K562 (cell line): ENCODE measurements around the gene PAX5. TPM values are rescaled to one million over a fixed set of nuclear protein-coding genes. Genes with fewer than 3 reads are reported as not detected.

Experiments
- ATAC-seq: fragments of 200-7000 bp; cut with Tn5 transposase; 3 replicates; pipeline ENCODE4 v1.9.1; 2020; ENCODE audit warnings: moderate library complexity
- BruUV-seq: library from RNA; stranded (reverse); fragments of 400-500 nt; replicated peaks from 2 replicates; lab custom pipeline; 2021; lab: Mats Ljungman, UMichigan
- CTCF ChIA-PET: fragments of 300-600 bp; formaldehyde crosslinking; extraction: SDS; loops from one replicate; lab custom pipeline; 2021; ENCODE audit warnings: low intra/inter-chr PET ratio; lab: Yijun Ruan, JAX
- POLR2A ChIA-PET: fragments of 300-600, 350-650 bp; sonication (Branson Sonifier 250); formaldehyde crosslinking; extraction: SDS; loops from one replicate; lab custom pipeline; 2021; ENCODE audit warnings: antibody characterized with exemption, inconsistent platforms; lab: Yijun Ruan, JAX
- DNase-seq, 4 experiments: peaks; one replicate each; pipeline versions ENCODE4 v3.0.0 to v3.0.0-alpha.2; 2011 to 2018; ENCODE audit warnings: low spot score in 3 of 4, mixed read lengths in 3 of 4; ENCODE audit errors: extremely low read depth in 1 of 4
- FAIRE-seq: peaks from 2 replicates; lab custom pipeline; 2011; peaks lifted over from hg19 to GRCh38; lab: Jason Lieb, UNC
- H2AFZ ChIP-seq: 2 replicates; pipeline ENCODE4 v1.6.0; 2011; ENCODE audit warnings: low read depth, low read length, control low read depth, inconsistent platforms
- H3K27ac ChIP-seq: fragments of 200-600 bp; 3 replicates; pipeline ENCODE4 v1.8.0; 2011; ENCODE audit warnings: low read depth, mild to moderate bottlenecking, control low read depth, inconsistent platforms, low read length, moderate library complexity, mixed read lengths; ENCODE audit errors: extremely low read depth
- H3K27me3 ChIP-seq, 2 experiments: fragments of 300-600 bp in 1 of 2; 2 replicates in 1 of 2; 3 replicates in 1 of 2; pipeline versions ENCODE4 v1.6.0 to v1.8.0; 2011; ENCODE audit warnings: inconsistent platforms in 2 of 2, low read length in 2 of 2, mild to moderate bottlenecking in 1 of 2, mixed read lengths in 1 of 2, moderate library complexity in 1 of 2; ENCODE audit not compliant: control insufficient read depth in 2 of 2, insufficient read depth in 2 of 2
- H3K36me3 ChIP-seq: fragments of 300-600 bp; 3 replicates; pipeline ENCODE4 v1.8.0; 2011; ENCODE audit warnings: mild to moderate bottlenecking, low read length, inconsistent platforms; ENCODE audit not compliant: control insufficient read depth, insufficient read depth
- H3K4me1 ChIP-seq, 2 experiments: fragments of 200-600 bp in 1 of 2; replicated peaks in 1 of 2; 2 replicates in 1 of 2; 3 replicates in 1 of 2; pipeline versions ENCODE4 v1.5.1 to v1.8.0; 2011; ENCODE audit warnings: inconsistent platforms in 2 of 2, low read length in 2 of 2, mild to moderate bottlenecking in 1 of 2, mixed read lengths in 1 of 2, moderate library complexity in 1 of 2; ENCODE audit not compliant: control insufficient read depth in 2 of 2, insufficient read depth in 2 of 2
- H3K4me2 ChIP-seq: 2 replicates; pipeline ENCODE4 v1.6.1; 2011; ENCODE audit warnings: low read length, control low read depth, inconsistent platforms, mixed read lengths; ENCODE audit not compliant: insufficient read depth
- H3K4me3 ChIP-seq: fragments of 200-600 bp; sonication (generic), shearing (Covaris generic); 2 replicates; pipeline ENCODE4 v1.5.1; 2016; ENCODE audit warnings: control low read depth, inconsistent platforms
- H3K79me2 ChIP-seq: fragments of 200-600 bp; 3 replicates; pipeline ENCODE4 v1.8.0; 2011; ENCODE audit warnings: low read length, inconsistent platforms; ENCODE audit not compliant: control insufficient read depth, insufficient read depth
- H3K9ac ChIP-seq, 2 experiments: 2 replicates each; pipeline versions ENCODE4 v1.6.0 to v1.6.1; 2011; ENCODE audit warnings: low read depth in 2 of 2, low read length in 2 of 2, control low read depth in 1 of 2, inconsistent platforms in 1 of 2, mild to moderate bottlenecking in 1 of 2, mixed read lengths in 1 of 2; ENCODE audit not compliant: insufficient read depth in 1 of 2
- H3K9me1 ChIP-seq: one replicate; pipeline ENCODE4 v1.6.0; 2011; ENCODE audit warnings: inconsistent platforms, mild to moderate bottlenecking, low read length, moderate library complexity; ENCODE audit not compliant: control insufficient read depth, insufficient read depth
- H3K9me3 ChIP-seq: replicated peaks from 2 replicates; pipeline ENCODE4 v1.5.1; 2011; ENCODE audit warnings: low read depth, low read length, inconsistent platforms; ENCODE audit not compliant: control insufficient read depth, insufficient read depth
- H4K20me1 ChIP-seq: replicated peaks from 2 replicates; pipeline ENCODE4 v1.6.1; 2011; ENCODE audit warnings: low read length, inconsistent platforms, mixed read lengths; ENCODE audit not compliant: control insufficient read depth, insufficient read depth
- CCNT2 ChIP-seq: IDR thresholded peaks from 2 replicates; pipeline ENCODE4 v1.6.1; 2011; ENCODE audit warnings: borderline replicate concordance, low read depth, mild to moderate bottlenecking, moderate library complexity, mixed read lengths, low read length; ENCODE audit not compliant: insufficient read length; ENCODE audit errors: extremely low read depth
- GABPB2 ChIP-seq: fragments of 250-450 bp; sonication (Bioruptor Pico); conservative IDR thresholded peaks from 2 replicates; pipeline ENCODE4 v1.5.1; 2021; ENCODE audit warnings: mild to moderate bottlenecking
- GTF2F1 ChIP-seq: IDR thresholded peaks from 2 replicates; pipeline ENCODE4 v1.6.1; 2011; ENCODE audit warnings: low read depth, low read length, improper control_type of control experiment
- NR3C1 ChIP-seq: sonication (generic); formaldehyde crosslinking; IDR thresholded peaks from 2 replicates; pipeline ENCODE4 v1.8.1; 2022; ENCODE audit warnings: missing genetic modification reagents
- RBM25 ChIP-seq: fragments of 200-400 bp; formaldehyde crosslinking; IDR thresholded peaks from 2 replicates; pipeline ENCODE4 v1.6.1; 2018; ENCODE audit warnings: low read length, low read depth, moderate library complexity; ENCODE audit not compliant: severe bottlenecking
- REST ChIP-seq, 2 experiments: fragments of 450-650 bp; formaldehyde crosslinking in 1 of 2; IDR thresholded peaks; 2 replicates each; pipeline versions ENCODE4 v1.4.0 to v1.6.1; 2014 to 2020; ENCODE audit warnings: mild to moderate bottlenecking in 2 of 2, borderline replicate concordance in 1 of 2, low read depth in 1 of 2
- SP1 ChIP-seq: sonication (generic); formaldehyde crosslinking; IDR thresholded peaks from 2 replicates; pipeline ENCODE4 v1.8.1; 2022; ENCODE audit warnings: mild to moderate bottlenecking, missing genetic modification reagents
- THRA ChIP-seq: fragments of 450-650 bp; IDR thresholded peaks from 2 replicates; pipeline ENCODE4 v1.6.1; 2017; ENCODE audit warnings: mild to moderate bottlenecking, moderate library complexity
- ZBTB7A ChIP-seq: IDR thresholded peaks from 2 replicates; pipeline ENCODE4 v1.6.1; 2011; ENCODE audit warnings: low read depth, mild to moderate bottlenecking, low read length, moderate library complexity, borderline replicate concordance; ENCODE audit not compliant: control insufficient read depth
- ZKSCAN8 ChIP-seq: fragments of 200-800 bp; sonication (Bioruptor generic); IDR thresholded peaks from 2 replicates; pipeline ENCODE4 v1.6.1; 2016; ENCODE audit warnings: missing genetic modification characterization, missing compliant biosample characterization
- WGBS: fragments of 100-300 bp; shearing (Covaris generic); methylation state at CpG from one replicate; pipeline ENCODE4 v1.1.6; 2016; ENCODE audit warnings: low coverage, mixed read lengths; ENCODE audit not compliant: insufficient coverage; ENCODE audit errors: missing lambda C conversion rate; 5-methylcytosine and 5-hydroxymethylcytosine counted together
- in situ Hi-C: fragments of 300-500 bp; cut with MboI; formaldehyde crosslinking; loops from 4 replicates; pipeline ENCODE4 v1.15.0; 2018; ENCODE audit warnings: inconsistent platforms, mixed read lengths
- intact Hi-C: fragments of 100-400 bp; cut with micrococcal nuclease; formaldehyde crosslinking; loops from 2 replicates; pipeline ENCODE4 v1.14.2; 2022
- polyA plus RNA-seq, 8 experiments: library from polyadenylated mRNA; depleted of rRNA in 4 of 8; stranded (reverse) in 5 of 8; unstranded in 3 of 8; fragments of >200 nt; fragmentation: Nextera tagmentation in 2 of 8; fragmentation: Illumina TruSeq in 1 of 8; extraction: Ambion mirVana in 2 of 8; extraction: Trizol in 1 of 8; gene quantifications; 2 replicates each; pipeline versions ENCODE4 v1.2.1 to v1.2.3, GENCODE V29; 2011 to 2014; ENCODE audit warnings: inconsistent platforms in 1 of 8, missing spikeins in 1 of 8
- total RNA-seq, 7 experiments: library from RNA; depleted of rRNA in 6 of 7; stranded (reverse); fragments of >200 nt in 6 of 7; fragmentation: Illumina TruSeq in 2 of 7; extraction: Trizol in 2 of 7; gene quantifications; 2 replicates each; pipeline versions ENCODE4 v1.2.1 to v1.2.3, GENCODE V29; 2011 to 2021; ENCODE audit warnings: low replicate concordance in 1 of 7

The PAX5 gene
- total and polyA plus RNA-seq, 9 of the 15 experiments (the other 6 are each of a cell fraction or from before 2014, with no cell fraction given) = 0.03 to 0.09 TPM; not detected in 7

GRCh38 chr9:36867672-36868471, 166.2 kb downstream of the PAX5 start (continued):
- TF ChIP-seq ZBTB7A = no peak
- TF ChIP-seq ZKSCAN8 (CRISPR knock-in tag) = no peak
- no peak for TF ChIP-seq CCNT2

GRCh38 chr9:36867241-36867640, 166.8 kb downstream of the PAX5 start:
- H3K4me1 ChIP-seq = no peaks in the 10 kb centered on the region; a peak in 1 of 5 replicates
- peaks cover 6 to 50% of the 10 kb centered on the region in 2 experiments; a peak in 3 of 5 replicates for H3K27me3 ChIP-seq
- in situ Hi-C loops (no loop called here), intact Hi-C loops (loop anchor here (5.0 kb wide), 1 partner anchor 70 kb away; no protein-coding TSS in a partner anchor)
- H3K4me2 ChIP-seq = no peak overlapping the region
- ATAC-seq (no peak), FAIRE-seq (no peak), DNase-seq (no peak)
- H4K20me1 ChIP-seq = no peaks in the 10 kb centered on the region
- no peak overlapping the region for H3K4me3 ChIP-seq
- POLR2A ChIA-PET = interaction anchor here (0.6 kb wide), 1 partner anchor 30 kb away, joined by 3 read pairs; no protein-coding TSS in a partner anchor
- no peak overlapping the region for H2AFZ ChIP-seq
- no peaks in the 10 kb centered on the region for H3K9me3 ChIP-seq
- no TSS peak for BruUV-seq
- no peak overlapping the region for H3K9ac ChIP-seq
- H3K27ac ChIP-seq = no peak overlapping the region
- CTCF ChIA-PET = no interaction called here
- H3K79me2 ChIP-seq = no peaks in the 10 kb centered on the region
- H3K36me3 ChIP-seq = no peaks in the 10 kb centered on the region
- no peaks in the 10 kb centered on the region for H3K9me1 ChIP-seq
- WGBS = 0% methylated on average over 8 of the region's 8 CpGs
- TF ChIP-seq GABPB2 = no peak
- TF ChIP-seq NR3C1 (CRISPR knock-in tag) = no peak
- TF ChIP-seq SP1 (CRISPR knock-in tag) = no peak
- TF ChIP-seq RBM25 = no peak
- no peak for TF ChIP-seq GTF2F1
- TF ChIP-seq THRA = no peak
- no peak for TF ChIP-seq REST (IDR thresholded peaks at IDR 0.05; ENCODE audit: borderline replicate concordance)
- no peak for TF ChIP-seq REST (CRISPR knock-in tag; IDR thresholded peaks at IDR 0.05; ENCODE audit: low read depth)
